ENCODE measurements around the gene RASGRF1.

Gene RASGRF1

DNA sequence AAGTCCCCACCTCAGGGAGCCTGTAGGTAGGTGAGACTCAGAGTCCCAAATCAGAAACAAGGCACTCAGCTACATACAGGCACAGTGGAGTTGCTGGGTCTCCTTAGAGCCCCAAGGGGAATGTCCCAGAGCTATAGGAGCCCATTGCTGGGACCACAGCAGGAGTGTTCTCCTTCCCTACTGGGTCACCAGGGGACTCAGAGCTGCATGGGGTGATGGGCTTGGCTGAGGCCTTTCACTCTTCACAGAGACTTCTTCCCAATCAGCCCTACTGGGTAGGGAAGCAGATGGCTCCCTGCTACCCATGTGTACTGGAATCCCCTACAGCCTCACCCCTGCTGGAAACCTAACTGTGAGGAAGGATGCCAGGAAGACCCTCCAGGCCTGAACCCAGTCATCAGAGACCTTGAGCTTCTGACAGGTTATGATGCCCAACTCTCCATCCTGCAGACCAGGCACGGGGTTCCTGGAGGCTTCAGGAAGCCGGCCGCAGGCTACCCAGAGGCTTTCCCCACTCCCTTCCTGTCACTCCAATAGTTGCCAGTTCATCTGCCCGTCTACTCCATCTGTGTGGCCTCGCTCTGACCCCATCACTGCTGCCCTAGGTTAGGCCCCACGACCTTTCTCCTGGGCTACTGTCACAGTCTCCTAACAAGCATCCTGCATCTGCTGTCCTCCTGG is 24.0 kb downstream of the RASGRF1 start:
- DNase-seq = no peak

DNA sequence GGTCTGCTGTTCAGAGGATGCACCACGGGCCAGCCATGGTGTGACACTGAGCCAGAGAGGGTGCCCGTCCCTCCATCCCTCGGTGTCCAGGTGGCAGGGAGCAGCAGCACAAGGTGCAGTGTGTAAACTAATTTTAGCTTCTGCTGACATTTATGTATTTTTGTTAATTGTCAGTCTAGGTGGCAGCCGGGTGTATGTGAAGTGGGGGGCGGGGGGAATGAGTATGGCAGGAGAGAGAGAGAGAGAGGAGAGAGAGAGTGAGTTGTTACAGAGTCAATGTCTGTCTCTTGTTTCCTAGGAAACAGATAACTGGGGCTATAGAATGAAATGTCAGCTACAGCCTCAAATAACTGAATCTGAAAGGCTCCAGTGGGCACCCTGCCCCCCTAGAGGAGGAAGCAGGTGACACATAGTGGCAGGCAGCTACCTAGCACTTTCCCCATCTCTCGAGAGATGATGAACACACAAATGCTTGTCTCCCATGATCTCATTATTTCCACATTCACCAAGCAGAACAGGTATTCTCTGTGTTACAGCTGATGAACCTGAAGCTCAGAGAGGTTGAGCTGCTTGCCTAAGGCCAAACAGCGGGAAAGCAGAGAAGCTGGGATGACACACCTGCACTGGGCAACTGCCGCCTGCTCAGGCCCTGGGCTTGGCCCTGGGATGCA is 24.7 kb downstream of the RASGRF1 start:
- DNase-seq = peak; percentile 50

DNA sequence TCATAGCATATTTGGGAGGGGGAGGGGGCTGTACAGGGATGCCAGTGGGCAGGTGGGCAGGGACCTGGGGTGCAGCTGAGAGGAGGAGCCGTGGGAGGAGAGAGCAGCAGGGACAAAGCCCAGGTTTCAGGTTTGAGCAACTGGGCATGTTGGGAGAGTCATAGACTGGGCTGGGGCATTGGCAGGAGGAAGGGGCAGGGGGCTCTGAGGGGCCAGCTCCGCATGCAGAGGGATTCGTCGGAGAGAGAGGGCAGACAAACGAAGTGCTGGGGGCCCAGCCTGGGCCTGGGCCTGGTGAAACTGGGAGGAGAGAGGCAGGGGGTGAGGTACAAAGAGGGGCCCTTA is 25.2 kb downstream of the RASGRF1 start:
- no peak for DNase-seq

DNA sequence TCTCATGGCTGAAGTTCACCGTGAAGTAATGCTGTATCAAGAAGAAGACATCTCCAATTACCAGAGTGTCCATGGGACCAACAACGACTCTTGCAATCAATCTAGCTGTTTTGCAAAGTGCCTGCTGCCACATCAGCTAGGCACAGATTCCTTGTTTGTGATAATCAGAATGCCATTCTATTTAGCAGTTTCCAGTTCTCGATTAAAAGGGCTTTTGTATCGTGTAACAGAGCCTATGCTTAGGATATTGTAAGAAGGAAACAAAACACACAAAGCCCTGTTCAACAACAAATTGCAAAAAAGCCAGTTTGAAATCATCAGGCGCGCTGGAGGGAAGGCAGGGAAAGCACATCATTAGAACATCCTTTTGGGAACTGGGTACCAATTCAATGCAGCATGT is 26.1 kb downstream of the RASGRF1 start:
- DNase-seq = no peak

DNA sequence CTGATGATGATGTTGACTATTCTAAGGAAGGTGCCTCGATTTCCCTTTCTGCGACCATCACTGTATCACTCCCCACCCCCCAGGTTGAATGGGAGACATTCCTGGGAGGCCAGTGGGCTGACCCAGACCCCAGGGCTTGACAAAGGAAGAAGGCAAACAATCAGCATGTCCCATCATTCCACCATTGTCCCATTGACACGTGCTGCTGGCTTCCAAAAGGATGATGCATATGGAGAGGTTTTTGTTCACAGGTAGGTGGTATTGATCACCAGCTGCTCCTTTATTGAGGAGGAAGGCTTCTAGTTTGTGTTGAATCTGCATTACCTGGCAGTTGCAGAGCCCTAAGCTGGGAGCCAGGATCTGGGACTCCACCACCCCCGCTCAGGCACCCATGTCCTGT is 30.4 kb downstream of the RASGRF1 start:
- no peak for DNase-seq

DNA sequence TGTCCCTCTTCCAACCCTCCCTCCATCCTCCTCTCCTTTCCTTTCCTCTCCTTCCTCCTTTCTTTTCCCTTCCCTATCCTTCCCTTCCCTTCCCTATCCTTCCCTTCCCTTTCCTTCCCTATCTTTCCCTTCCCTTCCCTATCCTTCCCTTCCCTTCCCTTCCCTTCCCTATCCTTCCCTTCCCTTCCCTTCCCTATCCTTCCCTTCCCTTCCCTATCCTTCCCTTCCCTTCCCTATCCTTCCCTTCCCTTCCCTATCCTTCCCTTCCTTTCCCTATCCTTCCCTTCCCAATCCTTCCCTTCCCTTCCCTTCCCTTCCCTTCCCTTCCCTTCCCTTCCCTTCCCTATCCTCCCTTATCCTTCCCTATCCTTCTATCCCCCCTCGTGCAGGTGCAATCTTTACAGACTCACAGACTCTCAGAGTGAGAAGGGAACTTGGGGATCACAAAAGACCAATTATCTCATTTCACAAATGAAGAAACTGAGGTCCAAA is 31.5 kb downstream of the RASGRF1 start:
- no peak for DNase-seq

DNA sequence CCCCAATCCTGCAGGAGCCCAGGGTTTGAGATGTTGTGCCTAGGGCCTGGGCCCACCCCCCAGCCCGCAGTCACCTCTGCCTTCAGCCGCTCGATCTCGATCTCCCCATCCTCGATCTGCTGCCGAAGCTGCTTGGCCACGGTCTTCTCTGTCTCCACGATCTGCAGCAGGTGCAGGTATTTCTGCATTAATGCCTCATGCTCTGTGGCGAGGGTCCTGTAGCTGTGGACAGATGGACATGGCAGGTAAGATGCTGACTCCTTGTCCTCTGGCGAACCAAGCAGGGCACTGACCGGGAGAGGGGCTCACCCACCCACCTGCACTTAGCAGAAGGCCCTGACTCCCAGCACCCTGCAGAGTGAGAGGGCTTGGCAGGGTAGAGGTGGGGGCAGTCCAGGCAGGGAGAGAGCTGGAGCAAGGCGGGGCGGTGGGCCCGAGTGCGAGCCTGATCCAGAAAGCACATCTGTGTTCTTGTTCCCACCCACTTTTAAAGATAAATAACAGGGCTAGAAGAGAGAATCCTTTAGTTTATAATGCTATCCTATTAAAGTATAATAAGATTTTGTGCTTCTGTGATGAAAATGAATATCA is 32.2 kb downstream of the RASGRF1 start:
- DNase-seq = no peak

DNA sequence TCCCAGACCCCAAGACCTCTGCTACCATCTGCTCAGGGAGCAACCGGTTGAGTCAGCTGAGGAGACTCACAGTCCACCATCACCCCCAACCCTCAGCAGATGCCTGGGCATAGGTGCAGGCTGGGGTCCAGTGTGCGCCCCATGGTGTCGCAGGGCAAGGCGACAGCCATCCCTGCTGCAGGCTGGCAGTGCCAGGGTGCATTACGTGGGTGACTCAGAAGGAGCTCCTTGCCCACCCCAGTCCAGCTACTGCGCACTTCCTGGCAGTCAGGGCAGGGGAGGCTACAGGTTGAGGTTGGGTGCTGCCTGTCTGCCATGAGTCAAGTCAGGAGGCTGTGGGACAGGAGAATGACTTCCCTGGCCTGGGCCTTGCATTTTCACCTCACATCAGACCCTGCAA is 33.5 kb downstream of the RASGRF1 start:
- no peak for DNase-seq

DNA sequence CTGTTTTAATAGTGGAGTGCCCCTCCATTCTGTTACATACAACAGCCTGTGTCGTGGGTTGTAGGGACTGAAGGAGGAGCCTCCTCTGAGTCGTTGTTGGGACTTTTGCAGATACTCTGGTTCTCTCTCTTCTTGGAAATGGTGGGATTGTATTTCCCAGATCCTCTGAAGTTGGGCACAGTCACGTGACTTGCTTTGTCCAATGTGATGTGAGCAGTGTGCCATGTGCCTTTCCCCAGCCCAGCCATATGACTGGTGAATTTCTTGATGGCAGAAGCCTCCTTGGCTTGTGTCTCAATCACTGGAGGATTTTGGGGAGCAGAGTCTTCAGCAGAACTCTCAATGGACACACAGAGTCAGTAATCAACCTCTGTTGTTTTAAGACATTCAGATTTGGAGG is 36.2 kb downstream of the RASGRF1 start:
- no peak for DNase-seq

DNA sequence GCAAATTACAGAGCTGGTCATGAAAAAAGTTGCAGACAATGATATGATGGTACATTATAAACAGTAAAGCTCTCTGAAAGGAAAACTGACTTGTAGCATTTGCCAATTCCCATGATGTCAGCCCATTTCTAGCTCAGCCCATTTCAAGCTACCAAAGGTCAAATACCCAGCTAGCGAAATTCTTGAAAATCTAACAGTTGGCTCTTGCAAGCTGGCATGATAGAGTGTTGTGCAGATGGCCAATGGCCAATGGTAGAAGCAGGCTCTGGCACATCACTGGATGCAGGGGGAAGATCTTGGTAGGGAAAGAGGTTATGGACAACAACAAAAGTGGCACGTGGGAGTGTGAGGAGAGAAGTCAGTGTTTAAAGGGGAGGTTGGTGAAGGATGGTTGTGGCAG is 36.7 kb downstream of the RASGRF1 start:
- DNase-seq = no peak

DNA sequence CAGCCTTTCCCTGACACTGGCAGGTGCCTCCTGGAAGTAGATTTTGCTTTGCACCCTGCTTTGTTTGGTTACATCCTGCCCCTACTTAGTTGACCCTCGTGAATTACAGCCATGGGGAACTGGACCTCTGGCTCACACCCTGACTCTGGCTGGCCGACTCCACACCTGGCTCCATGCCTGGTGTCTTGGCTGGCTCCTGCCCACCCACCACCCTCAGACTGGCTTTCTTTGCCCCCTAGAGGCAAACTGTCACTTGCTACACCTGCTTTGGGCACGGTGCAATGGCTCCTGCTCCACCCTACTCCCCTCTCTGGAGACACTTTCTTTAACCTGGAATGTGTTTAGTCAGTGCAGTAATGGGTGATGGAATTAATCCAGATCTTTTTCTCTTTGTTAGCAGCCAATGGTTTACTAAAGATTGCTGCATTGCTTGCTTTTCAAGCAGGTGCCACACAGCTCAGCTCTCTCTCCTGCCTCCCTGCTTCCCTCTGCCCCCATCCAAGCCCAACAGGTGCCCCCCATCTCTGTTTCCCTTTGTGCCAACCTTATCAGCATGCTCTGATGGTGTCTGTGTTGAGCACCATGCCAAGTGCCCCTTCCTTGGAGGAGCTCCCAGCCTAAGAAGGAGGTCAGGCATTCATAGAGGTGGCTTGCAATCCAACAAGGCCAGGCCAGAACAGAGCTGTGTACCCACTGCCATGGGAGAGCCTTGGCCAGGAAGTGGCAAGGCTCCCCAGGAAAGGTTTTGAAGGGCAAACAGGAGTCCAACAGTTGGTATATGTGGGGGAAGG is 38.4 kb downstream of the RASGRF1 start:
- DNase-seq = no peak

DNA sequence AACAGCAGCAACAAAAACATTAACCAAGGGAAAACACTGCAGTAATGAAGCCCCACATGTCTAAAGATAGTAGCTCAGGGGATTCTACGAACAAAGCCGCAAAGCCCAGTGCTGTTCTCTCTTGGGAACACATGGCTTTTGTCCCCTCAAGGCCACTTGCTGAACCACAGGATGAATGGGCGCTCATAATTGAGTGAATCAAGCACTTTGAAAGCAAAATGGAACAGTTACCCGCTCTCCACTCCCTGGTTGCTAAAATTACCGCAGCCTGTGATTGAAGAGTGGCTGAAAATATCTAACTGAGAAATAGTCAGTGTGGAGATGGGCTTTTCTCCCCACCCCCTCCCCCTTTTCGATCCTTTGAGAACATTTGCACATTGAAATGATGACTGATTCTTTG is 39.6 kb downstream of the RASGRF1 start:
- no peak for DNase-seq

DNA sequence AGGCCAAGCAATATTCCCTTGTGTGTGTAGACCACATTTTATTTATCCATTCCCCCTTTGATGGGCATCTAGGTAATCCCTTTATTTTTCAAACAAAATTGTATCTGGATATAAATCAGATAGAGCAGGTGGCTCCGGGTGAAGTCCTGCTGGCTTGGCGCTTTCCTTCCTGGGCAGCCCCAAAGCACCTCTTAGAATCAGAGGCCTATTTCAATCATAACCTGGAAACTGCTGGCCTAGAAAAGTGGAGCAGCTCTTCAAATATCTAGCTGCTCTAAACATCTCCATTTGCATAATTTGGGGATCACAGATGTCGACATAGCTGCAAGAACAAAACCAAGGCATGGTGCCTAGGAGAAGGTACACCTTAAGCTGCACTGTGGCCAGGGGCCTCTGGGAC is 40.2 kb downstream of the RASGRF1 start:
- DNase-seq = no peak

DNA sequence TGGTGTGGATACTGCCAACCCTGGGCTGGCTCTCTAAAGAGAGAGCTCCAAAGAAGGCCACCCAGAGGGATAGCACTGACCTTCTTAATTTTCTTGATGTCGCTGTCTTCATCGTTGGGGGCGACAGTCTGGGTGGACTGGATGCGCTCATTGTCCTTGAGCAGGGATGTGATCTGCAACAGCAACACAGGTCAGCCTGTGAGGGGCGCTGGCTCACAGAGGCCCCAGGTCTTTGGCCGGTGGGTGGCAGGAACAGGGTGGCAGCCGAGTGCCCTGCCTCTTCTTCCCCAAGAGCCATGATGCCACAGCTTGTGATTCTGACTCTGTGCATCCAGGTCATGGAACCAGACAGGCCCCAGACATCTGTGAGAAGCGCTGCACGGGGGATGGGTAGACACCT is 41.2 kb downstream of the RASGRF1 start:
- DNase-seq = no peak

DNA sequence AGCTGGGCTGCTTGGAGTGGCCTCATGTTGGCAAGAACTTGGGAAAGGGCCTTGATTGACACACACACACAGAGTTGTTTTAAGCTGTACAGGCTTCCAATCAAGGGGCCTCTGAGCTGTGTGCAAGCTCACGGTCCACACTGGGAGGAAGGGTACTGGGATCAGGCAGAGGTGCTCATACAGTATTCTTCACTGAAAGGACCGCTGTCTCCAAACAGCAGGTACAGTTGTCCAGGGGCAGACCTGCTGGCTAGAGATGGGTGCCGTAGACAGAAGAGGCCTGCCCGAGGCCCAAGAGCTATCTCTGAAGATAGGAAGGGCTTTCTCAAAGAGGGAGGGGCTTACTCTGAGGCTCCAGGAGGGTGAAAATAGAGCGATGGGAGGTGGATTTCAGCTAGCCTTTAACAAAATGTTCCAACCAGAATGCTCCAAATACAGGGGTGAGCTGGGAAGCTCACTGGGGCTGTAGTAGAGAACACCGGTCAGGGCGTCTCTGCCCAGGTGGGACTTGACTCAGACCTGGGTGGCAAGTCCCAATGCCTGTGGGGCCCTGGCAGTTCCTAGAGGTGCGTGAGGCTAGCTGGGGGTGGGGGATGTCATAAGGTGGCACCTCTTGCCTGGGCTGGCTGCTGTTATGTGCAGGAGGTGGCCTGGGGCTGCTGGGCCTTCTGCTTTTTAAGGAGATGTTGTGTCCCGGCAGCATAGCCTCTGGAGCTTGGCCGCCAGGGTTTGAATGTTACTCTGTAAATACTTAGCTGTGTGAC is 42.7 kb downstream of the RASGRF1 start:
- no peak for DNase-seq

DNA sequence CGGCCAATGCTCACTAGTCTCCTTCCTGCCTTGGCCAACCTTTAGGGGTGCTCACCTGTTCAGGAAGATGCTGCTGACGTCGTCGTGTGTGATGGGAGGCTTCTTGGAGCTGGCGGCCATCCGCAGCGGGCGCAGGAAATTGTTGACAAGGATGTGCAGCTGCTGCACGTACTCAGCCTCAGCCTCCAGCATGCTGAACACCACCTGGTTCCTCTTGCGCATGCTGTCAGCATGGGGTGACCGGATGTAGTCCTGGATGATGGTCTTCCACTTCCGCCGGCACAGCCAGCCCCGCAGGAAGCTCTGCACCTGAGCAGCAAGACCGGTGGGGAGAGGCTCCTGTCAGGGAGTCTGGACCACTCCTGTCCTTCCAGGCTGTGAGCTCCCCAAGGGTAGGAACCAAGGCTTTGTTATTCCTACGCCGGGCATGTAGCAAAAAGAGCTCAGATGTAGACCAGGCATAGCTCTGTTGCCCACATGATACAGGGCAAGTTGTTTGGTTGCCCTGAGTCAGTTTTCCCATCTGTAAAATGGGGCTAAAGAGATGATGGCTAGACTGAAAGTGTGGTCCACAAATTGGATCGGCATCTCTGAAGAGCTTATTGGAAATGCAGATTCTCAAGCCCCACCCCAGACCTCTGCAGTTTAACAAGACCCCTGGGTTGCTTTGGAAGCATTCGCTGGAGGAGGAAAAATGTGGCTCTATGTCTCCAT is 43.7 kb downstream of the RASGRF1 start:
- DNase-seq = no peak

DNA sequence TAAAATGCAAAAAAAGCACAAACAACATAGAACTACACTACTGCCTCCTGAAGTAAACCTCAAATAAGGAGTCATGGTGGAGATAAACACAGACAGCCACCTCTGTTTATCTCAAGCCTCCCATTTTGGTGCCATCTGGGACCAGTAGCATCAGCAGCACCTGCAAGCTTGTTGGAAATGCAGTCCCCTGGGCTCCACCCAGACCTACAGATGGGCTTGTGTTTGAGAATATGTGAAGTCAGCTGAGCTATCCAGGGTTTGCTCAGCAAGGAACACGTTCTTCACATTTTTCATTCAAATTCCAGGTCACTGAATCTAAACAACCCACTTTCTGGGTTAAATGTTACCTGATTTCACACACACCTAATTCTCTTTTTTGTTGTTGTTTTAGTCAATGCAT is 45.5 kb downstream of the RASGRF1 start:
- DNase-seq = no peak

DNA sequence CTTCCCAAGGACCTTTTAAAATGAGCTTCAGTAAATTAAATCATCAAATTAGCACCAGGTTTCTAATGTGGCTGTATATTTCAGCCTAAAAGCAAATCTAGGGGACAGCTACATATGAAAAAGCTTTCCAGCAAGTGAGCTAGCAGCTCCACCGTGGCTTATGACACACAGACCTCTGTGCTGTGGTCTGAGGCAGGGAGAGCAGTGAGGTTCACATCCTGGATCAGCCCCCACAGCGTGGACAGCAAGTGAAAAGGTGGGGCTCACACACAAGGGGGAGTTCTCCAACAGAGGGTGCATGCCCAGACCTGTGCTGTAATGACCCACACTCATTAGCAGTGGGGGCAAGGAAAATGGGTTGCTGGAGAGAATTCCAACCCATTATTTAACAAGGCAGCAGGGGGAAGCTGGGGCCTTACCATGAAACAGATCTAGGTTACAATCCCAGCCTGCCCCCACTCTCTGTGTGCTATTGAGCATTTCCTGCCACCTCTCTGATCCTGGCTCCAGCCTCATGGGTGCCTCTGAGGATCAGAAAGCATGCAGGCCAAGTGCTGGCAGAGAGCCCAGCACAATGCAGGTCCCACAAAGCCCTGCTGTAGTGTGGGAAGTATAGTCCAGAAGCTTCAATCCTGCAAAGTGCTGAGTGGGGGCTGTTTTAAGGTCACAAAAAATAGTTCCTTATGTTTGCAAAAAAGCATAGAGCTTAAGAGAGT is 48.2 kb downstream of the RASGRF1 start:
- no peak for DNase-seq

DNA sequence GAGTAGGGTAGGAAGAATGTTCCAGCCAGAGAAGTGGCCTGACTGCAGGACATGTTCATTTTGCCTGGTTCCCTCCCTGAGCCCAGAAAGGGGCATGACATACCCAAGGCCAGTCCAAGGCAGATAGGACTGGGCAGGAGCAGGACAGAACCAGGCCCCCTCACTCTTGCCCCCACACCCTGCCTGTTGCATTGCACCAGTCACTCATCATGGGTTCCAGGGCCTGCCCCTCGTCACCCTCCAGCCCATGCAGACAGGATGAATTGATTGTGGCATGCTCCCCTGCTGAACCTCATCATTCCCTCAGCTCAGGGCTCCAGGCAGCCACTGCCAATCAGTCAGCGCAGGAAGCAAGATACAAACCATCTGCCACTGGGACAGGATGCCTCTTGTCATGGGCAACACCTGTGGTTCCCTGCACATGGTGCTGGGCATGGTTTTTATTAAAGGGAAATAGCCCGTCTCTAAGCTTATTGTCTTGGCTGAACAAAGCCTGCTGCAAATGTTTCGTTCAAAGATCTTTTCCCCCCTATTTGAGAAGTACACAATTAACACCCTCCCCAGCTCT is 48.9 kb downstream of the RASGRF1 start:
- no peak for DNase-seq

DNA sequence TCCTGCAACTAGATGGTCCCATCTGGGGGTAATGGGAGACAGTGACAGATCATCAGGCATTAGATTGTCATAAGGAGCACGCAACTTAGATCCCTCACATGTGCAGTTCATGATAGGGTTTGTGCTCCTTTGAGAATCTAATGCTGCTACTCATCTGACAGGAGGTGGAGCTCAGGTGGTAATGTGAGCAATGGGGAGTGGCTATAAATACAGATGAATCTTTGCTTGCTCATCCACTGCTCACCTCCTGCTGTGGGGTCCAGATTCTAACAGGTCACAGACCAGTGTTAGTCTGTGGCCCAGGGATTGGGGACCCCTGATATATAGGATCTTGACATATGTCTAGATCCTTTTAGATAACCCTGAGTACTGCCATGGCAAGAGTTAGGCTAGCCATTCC is 52.7 kb downstream of the RASGRF1 start:
- DNase-seq = no peak

DNA sequence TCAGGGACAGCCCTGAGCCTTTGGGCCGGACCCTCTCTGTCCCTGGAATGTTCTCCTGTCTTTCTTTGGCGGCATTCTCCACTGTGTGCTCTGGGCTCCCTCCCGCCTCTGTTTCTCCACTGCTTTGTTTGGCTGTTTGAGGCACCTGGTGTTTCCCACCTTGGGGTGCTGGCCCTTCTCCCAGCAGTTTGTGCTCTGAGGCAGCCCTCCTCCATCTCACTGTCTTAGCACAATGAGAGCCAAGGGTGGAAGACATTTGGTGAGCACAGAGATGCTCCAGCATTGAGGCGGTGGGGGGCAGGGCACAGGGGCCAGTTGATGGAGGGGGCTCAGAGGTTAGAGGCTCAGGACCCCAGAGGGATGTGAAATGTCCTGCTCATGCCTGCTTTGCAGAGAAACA is 54.3 kb downstream of the RASGRF1 start:
- DNase-seq = no peak

Data from NCI-H1105 treated with DMSO at 0.1 percent for 48 hours (cell line).